Measurements from ENCODE around the gene ZNF691.

DNA sequence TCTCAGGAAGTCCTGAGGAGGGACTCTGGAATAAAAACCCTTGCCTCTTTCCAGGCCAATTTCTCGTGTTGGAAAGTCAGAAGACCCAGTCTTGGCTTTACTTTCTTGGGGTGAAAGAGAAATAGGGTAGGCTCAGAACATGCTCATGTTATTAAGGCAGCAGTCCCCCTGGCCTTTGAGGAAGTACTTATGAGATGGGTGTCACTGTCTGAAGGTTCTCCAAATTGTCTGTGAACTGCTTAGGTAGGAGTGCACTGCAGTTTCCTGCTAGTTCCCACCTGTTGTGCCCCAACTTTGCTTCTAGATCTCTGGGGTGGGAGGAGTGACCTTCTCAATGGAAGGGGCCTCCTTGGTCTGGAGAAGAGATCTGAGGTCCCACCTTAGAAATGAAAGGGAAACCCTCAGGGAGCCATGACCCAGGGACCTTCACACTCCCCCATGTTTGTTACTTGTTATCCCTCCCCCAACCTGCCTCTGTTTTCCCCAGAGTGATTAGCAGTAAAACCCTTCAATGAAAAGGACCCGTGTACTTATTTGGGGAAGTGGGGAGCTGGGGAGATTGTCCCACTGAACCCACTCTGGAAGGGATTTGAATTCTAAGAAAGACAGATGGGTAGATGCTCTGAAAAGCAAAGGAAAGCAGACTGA is 5.7 kb downstream of the ZNF691 start:
- TF ChIP-seq, protein P1, sequence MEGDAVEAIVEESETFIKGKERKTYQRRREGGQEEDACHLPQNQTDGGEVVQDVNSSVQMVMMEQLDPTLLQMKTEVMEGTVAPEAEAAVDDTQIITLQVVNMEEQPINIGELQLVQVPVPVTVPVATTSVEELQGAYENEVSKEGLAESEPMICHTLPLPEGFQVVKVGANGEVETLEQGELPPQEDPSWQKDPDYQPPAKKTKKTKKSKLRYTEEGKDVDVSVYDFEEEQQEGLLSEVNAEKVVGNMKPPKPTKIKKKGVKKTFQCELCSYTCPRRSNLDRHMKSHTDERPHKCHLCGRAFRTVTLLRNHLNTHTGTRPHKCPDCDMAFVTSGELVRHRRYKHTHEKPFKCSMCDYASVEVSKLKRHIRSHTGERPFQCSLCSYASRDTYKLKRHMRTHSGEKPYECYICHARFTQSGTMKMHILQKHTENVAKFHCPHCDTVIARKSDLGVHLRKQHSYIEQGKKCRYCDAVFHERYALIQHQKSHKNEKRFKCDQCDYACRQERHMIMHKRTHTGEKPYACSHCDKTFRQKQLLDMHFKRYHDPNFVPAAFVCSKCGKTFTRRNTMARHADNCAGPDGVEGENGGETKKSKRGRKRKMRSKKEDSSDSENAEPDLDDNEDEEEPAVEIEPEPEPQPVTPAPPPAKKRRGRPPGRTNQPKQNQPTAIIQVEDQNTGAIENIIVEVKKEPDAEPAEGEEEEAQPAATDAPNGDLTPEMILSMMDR (IDR thresholded peaks at IDR 0.05) = no peak
- TF ChIP-seq FOXP1 (CRISPR knock-in tag; IDR thresholded peaks at IDR 0.05; ENCODE audit: borderline replicate concordance) (no peak), ESRRA (CRISPR knock-in tag; IDR thresholded peaks at IDR 0.05; ENCODE audit: borderline replicate concordance) (no peak), NR2C2 (CRISPR knock-in tag; IDR thresholded peaks at IDR 0.05) (no peak), SP1 (CRISPR knock-in tag; conservative IDR thresholded peaks at IDR 0.05) (no peak)
- TF ChIP-seq, protein P2, sequence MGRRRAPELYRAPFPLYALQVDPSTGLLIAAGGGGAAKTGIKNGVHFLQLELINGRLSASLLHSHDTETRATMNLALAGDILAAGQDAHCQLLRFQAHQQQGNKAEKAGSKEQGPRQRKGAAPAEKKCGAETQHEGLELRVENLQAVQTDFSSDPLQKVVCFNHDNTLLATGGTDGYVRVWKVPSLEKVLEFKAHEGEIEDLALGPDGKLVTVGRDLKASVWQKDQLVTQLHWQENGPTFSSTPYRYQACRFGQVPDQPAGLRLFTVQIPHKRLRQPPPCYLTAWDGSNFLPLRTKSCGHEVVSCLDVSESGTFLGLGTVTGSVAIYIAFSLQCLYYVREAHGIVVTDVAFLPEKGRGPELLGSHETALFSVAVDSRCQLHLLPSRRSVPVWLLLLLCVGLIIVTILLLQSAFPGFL (CRISPR knock-in tag; IDR thresholded peaks at IDR 0.05; ENCODE audit: borderline replicate concordance) = no peak
